ENCODE data around the gene CLIC5.

Gene CLIC5

DNA sequence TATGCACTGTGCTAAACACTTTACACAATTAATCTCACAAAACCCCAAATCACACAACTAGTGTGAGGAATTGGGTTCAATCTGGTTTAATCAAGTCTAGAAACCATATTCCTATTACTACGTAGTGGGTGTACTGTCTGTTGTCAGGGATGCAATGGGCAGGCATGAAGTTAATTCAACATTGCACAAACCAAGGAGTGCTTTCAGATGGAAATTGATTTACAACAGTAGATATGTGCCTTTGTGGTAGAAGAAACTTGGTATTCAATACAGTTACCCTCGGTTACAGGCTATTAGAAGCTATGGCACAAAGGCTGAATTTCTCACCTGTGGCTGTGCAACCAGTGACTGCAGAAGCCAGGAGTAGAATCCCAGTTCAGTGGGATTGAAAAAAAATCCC lies 157.8 kb downstream of the CLIC5 start:
- Histone ChIP-seq H3K4me1 (ENCODE audit: insufficient read depth, low read length, poor library complexity, severe bottlenecking) (peaks cover 5% of the 10 kb centered on the region), H2AFZ (ENCODE audit: low read length) (peak overlapping the region; percentile 35; the same call in 1 of the 2 replicates), H4K20me1 (ENCODE audit: insufficient read depth, low read length, poor library complexity, severe bottlenecking) (no peaks in the 10 kb centered on the region), H3K4me2 (ENCODE audit: low read depth, low read length, poor library complexity, severe bottlenecking) (no peak overlapping the region), H3K36me3 (ENCODE audit: insufficient read depth, low read length) (no peaks in the 10 kb centered on the region), H3K27me3 (ENCODE audit: insufficient read depth, low read length, poor library complexity, severe bottlenecking) (no peaks in the 10 kb centered on the region), H3K4me3 (ENCODE audit: low read length, poor library complexity, severe bottlenecking) (no peak overlapping the region), H3K9me3 (ENCODE audit: insufficient read depth, low read depth, low read length) (no peaks in the 10 kb centered on the region), H3K79me2 (ENCODE audit: insufficient read depth, low read length) (no peaks in the 10 kb centered on the region), H3K9me2 (replicated peaks; ENCODE audit: low read depth, low read length) (no peaks in the 10 kb centered on the region), H3K9ac (ENCODE audit: low read depth, low read length, poor library complexity, severe bottlenecking) (no peak overlapping the region), H3F3A (ENCODE audit: low read depth) (no peaks in the 10 kb centered on the region)
- no peak for TF ChIP-seq EZH2phosphoT487 (IDR thresholded peaks at IDR 0.05; ENCODE audit: borderline replicate concordance)
- TF ChIP-seq, protein P1, sequence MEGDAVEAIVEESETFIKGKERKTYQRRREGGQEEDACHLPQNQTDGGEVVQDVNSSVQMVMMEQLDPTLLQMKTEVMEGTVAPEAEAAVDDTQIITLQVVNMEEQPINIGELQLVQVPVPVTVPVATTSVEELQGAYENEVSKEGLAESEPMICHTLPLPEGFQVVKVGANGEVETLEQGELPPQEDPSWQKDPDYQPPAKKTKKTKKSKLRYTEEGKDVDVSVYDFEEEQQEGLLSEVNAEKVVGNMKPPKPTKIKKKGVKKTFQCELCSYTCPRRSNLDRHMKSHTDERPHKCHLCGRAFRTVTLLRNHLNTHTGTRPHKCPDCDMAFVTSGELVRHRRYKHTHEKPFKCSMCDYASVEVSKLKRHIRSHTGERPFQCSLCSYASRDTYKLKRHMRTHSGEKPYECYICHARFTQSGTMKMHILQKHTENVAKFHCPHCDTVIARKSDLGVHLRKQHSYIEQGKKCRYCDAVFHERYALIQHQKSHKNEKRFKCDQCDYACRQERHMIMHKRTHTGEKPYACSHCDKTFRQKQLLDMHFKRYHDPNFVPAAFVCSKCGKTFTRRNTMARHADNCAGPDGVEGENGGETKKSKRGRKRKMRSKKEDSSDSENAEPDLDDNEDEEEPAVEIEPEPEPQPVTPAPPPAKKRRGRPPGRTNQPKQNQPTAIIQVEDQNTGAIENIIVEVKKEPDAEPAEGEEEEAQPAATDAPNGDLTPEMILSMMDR (conservative IDR thresholded peaks at IDR 0.05; ENCODE audit: low read length) = no peak

DNA sequence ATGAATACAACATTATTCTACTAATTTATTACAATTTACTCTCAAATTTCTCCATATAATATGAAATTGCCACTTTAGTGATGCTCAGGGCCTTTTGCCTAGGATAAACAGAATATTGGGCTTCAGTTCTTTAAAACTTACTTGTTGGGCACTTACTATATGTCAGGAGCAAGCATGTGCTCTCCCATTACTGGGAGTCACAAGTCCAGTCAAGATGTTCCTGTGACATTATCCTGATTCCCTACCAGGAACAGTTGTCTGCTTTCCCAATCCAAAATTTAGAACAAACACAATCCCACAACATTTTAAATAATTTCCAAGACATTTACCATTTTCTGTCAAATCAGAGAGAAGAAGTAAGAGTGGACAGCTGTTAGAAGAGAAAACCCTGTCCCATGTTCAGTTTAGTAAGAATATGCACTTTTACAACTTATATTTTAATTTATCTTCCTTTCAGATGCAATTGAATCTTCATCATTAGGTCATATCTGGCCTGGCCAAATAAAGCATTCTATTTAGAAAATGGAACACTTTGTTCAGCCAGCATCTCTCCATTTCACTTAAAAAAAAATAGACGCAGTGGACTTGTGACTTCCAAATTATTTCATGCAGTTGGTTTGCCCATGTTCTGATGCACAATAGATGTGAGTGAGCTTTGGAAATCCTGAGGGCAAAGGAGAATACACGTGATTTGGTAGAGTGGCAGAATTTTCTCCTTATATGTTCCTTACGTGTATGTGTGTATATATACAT lies 159.8 kb downstream of the CLIC5 start:
- no peak for TF ChIP-seq EZH2phosphoT487 (IDR thresholded peaks at IDR 0.05; ENCODE audit: borderline replicate concordance)
- TF ChIP-seq, protein P1 (conservative IDR thresholded peaks at IDR 0.05; ENCODE audit: low read length) = no peak
- Histone ChIP-seq H3K4me1 (ENCODE audit: insufficient read depth, low read length, poor library complexity, severe bottlenecking) (peaks cover 5% of the 10 kb centered on the region), H3K9ac (ENCODE audit: low read depth, low read length, poor library complexity, severe bottlenecking) (no peak overlapping the region), H4K20me1 (ENCODE audit: insufficient read depth, low read length, poor library complexity, severe bottlenecking) (no peaks in the 10 kb centered on the region), H3K27me3 (ENCODE audit: insufficient read depth, low read length, poor library complexity, severe bottlenecking) (no peaks in the 10 kb centered on the region), H3K4me2 (ENCODE audit: low read depth, low read length, poor library complexity, severe bottlenecking) (no peak overlapping the region), H2AFZ (ENCODE audit: low read length) (no peak overlapping the region), H3K9me3 (ENCODE audit: insufficient read depth, low read depth, low read length) (no peaks in the 10 kb centered on the region), H3K9me2 (replicated peaks; ENCODE audit: low read depth, low read length) (no peaks in the 10 kb centered on the region), H3F3A (ENCODE audit: low read depth) (no peaks in the 10 kb centered on the region), H3K79me2 (ENCODE audit: insufficient read depth, low read length) (no peaks in the 10 kb centered on the region), H3K36me3 (ENCODE audit: insufficient read depth, low read length) (no peaks in the 10 kb centered on the region), H3K4me3 (ENCODE audit: low read length, poor library complexity, severe bottlenecking) (no peak overlapping the region)

DNA sequence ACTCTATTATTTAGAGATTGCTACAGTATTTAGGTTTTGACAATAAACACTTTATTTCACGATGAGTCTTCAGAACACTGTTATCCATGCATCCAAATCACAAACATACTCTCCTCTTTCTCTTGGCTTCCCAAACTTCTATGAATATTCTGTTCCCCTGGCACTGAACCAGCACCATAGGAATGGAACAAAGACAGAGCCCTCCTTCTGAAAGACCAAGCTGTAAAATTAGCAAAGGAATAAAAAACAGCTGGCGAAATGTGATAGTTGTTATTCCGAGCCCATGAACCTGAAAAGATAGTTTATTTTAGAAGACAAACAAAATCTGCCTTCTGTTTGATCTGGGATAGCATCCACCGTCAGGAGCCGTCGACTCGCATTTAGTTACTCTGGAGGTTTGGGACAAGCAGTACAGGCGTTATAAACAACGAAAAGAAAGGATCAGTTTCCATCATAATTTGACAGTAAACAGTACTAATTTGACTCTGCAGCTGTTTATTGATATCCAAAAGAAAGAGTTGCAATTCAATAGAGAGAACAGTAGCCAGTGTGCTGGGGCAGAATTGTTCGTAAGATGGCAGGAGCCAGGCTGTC lies 161.4 kb downstream of the CLIC5 start:
- Histone ChIP-seq H3K9me3 (ENCODE audit: insufficient read depth, low read depth, low read length) (no peaks in the 10 kb centered on the region), H2AFZ (ENCODE audit: low read length) (no peak overlapping the region), H3K4me1 (ENCODE audit: insufficient read depth, low read length, poor library complexity, severe bottlenecking) (peaks cover 5% of the 10 kb centered on the region), H3K9me2 (replicated peaks; ENCODE audit: low read depth, low read length) (no peaks in the 10 kb centered on the region), H3F3A (ENCODE audit: low read depth) (no peaks in the 10 kb centered on the region), H3K4me2 (ENCODE audit: low read depth, low read length, poor library complexity, severe bottlenecking) (no peak overlapping the region), H3K27me3 (ENCODE audit: insufficient read depth, low read length, poor library complexity, severe bottlenecking) (no peaks in the 10 kb centered on the region), H3K79me2 (ENCODE audit: insufficient read depth, low read length) (no peaks in the 10 kb centered on the region), H3K9ac (ENCODE audit: low read depth, low read length, poor library complexity, severe bottlenecking) (no peak overlapping the region), H4K20me1 (ENCODE audit: insufficient read depth, low read length, poor library complexity, severe bottlenecking) (no peaks in the 10 kb centered on the region), H3K36me3 (ENCODE audit: insufficient read depth, low read length) (no peaks in the 10 kb centered on the region), H3K4me3 (ENCODE audit: low read length, poor library complexity, severe bottlenecking) (no peak overlapping the region)
- TF ChIP-seq EZH2phosphoT487 (IDR thresholded peaks at IDR 0.05; ENCODE audit: borderline replicate concordance) = no peak
- TF ChIP-seq, protein P1 (conservative IDR thresholded peaks at IDR 0.05; ENCODE audit: low read length) = no peak
